ENCODE results near the gene SEL1L.
A peak's percentile ranks its signal among the peaks of the same experiment; 100 is the strongest.

The SEL1L gene

GRCh38 chr14:81455390-81455789, 78.3 kb downstream of the SEL1L start:
- no peak for DNase-seq
- no peak for TF ChIP-seq GATA1 (IDR thresholded peaks at IDR 0.05; ENCODE audit: low read depth, low read length)
- no peak for TF ChIP-seq POLR2A (IDR thresholded peaks at IDR 0.05; ENCODE audit: low read length)

- DNase-seq = no peak
- TF ChIP-seq POLR2A (IDR thresholded peaks at IDR 0.05; ENCODE audit: low read length) = no peak
- no peak for TF ChIP-seq GATA1 (IDR thresholded peaks at IDR 0.05; ENCODE audit: low read depth, low read length)
Measured at GRCh38 chr14:81454572-81455218, 79.0 kb downstream of the SEL1L start.

GRCh38 chr14:81453166-81453766, 80.4 kb downstream of the SEL1L start:
- peak; percentile 74 to 86 for DNase-seq

GRCh38 chr14:81452341-81453133, 81.1 kb downstream of the SEL1L start:
- DNase-seq = no peak
- no peak for TF ChIP-seq POLR2A (IDR thresholded peaks at IDR 0.05; ENCODE audit: low read length)

More at GRCh38 chr14:81453166-81453766, 80.4 kb downstream of the SEL1L start:
- TF ChIP-seq POLR2A (IDR thresholded peaks at IDR 0.05; ENCODE audit: low read length) (no peak), GATA1 (IDR thresholded peaks at IDR 0.05; ENCODE audit: low read depth, low read length) (no peak)

GRCh38 chr14:81450976-81451375, 82.7 kb downstream of the SEL1L start:
- DNase-seq = no peak

GRCh38 chr14:81450100-81450531, 83.5 kb downstream of the SEL1L start:
- TF ChIP-seq POLR2A (IDR thresholded peaks at IDR 0.05; ENCODE audit: low read length) (no peak), GATA1 (IDR thresholded peaks at IDR 0.05; ENCODE audit: low read depth, low read length) (no peak)
- DNase-seq = no peak

More at GRCh38 chr14:81450976-81451375, 82.7 kb downstream of the SEL1L start:
- TF ChIP-seq POLR2A (IDR thresholded peaks at IDR 0.05; ENCODE audit: low read length) (no peak), GATA1 (IDR thresholded peaks at IDR 0.05; ENCODE audit: low read depth, low read length) (no peak)

- no peak for TF ChIP-seq POLR2A (IDR thresholded peaks at IDR 0.05; ENCODE audit: low read length)
- TF ChIP-seq GATA1 (IDR thresholded peaks at IDR 0.05; ENCODE audit: low read depth, low read length) = no peak
- no peak for DNase-seq
Measured at GRCh38 chr14:81449576-81449975, 84.1 kb downstream of the SEL1L start.

GRCh38 chr14:81449114-81449513, 84.5 kb downstream of the SEL1L start:
- TF ChIP-seq POLR2A (IDR thresholded peaks at IDR 0.05; ENCODE audit: low read length) (no peak), GATA1 (IDR thresholded peaks at IDR 0.05; ENCODE audit: low read depth, low read length) (no peak)
- DNase-seq = no peak

GRCh38 chr14:81447021-81447764, 86.5 kb downstream of the SEL1L start:
- no peak for DNase-seq
- TF ChIP-seq GATA1 (IDR thresholded peaks at IDR 0.05; ENCODE audit: low read depth, low read length) (no peak), POLR2A (IDR thresholded peaks at IDR 0.05; ENCODE audit: low read length) (no peak)

- DNase-seq = no peak
- no peak for TF ChIP-seq POLR2A (IDR thresholded peaks at IDR 0.05; ENCODE audit: low read length)
- no peak for TF ChIP-seq GATA1 (IDR thresholded peaks at IDR 0.05; ENCODE audit: low read depth, low read length)
Measured at GRCh38 chr14:81446279-81447007, 87.2 kb downstream of the SEL1L start.

GRCh38 chr14:81441626-81442134, 92.0 kb downstream of the SEL1L start:
- no peak for TF ChIP-seq GATA1 (IDR thresholded peaks at IDR 0.05; ENCODE audit: low read depth, low read length)
- TF ChIP-seq POLR2A (IDR thresholded peaks at IDR 0.05; ENCODE audit: low read length) = no peak
- no peak for DNase-seq

- no peak for DNase-seq
- no peak for TF ChIP-seq POLR2A (IDR thresholded peaks at IDR 0.05; ENCODE audit: low read length)
- no peak for TF ChIP-seq GATA1 (IDR thresholded peaks at IDR 0.05; ENCODE audit: low read depth, low read length)
Measured at GRCh38 chr14:81440041-81440440, 93.6 kb downstream of the SEL1L start.

GRCh38 chr14:81437244-81437643, 96.4 kb downstream of the SEL1L start:
- DNase-seq = no peak
- TF ChIP-seq GATA1 (IDR thresholded peaks at IDR 0.05; ENCODE audit: low read depth, low read length) = no peak
- no peak for TF ChIP-seq POLR2A (IDR thresholded peaks at IDR 0.05; ENCODE audit: low read length)
